ENCODE measurements around the gene FBXL15.

DNA sequence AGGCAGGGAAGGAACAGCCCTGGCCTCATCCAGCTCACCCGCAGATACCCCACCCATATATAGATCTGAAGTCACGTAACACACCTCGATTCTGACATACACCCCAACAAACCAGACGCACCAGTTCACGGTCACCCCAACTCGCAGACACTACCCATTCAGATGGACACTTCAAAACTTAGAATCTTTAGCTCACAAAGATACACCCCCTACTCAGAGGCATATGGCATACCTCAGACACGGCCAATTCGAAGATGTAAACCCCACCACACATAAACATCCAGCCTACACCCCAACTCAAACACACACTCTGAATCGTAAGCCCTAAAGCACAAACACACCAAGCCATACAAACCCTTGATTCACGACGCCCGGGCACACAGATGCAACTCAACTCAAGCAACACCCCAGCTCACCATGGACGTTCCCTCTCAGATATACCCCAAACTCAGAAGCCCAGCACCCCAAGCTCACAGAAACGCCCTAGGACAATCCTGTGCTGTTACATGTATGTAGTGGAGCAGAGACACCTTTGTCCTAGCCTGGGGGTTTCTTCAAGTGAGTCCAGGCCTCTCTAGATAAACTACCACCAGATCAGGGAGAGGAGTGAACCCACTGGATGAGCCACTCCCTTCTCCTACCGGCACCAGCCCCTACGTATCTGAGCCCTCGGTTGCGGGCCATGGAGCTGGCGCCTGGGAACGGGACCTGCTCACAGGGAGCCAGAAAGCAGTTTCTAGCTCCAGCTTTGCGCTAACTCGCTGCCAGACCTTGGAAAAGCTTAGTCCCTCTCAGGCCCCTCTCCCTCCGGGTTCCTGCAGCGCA is 10.8 kb upstream of the FBXL15 start:
- TF ChIP-seq, protein P1, sequence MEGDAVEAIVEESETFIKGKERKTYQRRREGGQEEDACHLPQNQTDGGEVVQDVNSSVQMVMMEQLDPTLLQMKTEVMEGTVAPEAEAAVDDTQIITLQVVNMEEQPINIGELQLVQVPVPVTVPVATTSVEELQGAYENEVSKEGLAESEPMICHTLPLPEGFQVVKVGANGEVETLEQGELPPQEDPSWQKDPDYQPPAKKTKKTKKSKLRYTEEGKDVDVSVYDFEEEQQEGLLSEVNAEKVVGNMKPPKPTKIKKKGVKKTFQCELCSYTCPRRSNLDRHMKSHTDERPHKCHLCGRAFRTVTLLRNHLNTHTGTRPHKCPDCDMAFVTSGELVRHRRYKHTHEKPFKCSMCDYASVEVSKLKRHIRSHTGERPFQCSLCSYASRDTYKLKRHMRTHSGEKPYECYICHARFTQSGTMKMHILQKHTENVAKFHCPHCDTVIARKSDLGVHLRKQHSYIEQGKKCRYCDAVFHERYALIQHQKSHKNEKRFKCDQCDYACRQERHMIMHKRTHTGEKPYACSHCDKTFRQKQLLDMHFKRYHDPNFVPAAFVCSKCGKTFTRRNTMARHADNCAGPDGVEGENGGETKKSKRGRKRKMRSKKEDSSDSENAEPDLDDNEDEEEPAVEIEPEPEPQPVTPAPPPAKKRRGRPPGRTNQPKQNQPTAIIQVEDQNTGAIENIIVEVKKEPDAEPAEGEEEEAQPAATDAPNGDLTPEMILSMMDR (IDR thresholded peaks at IDR 0.05), result no peak
- TF ChIP-seq POLR2A (IDR thresholded peaks at IDR 0.05), result no peak

All from heart left ventricle (tissue), 13 donors.